NOMO-1 (cell line): ENCODE measurements around the gene SGK2.
"Not testable (repeated sequence)": the region's sequence is repeated elsewhere in the genome, so short reads cannot be mapped to it uniquely, and the experiment has no call there.

Source experiments
- DNase-seq, 2 experiments: peaks; one replicate each; lab custom pipeline; 2025; ENCODE audit not compliant: unreplicated experiment in 2 of 2; lab: John Stamatoyannopoulos, UW

Gene SGK2

DNA sequence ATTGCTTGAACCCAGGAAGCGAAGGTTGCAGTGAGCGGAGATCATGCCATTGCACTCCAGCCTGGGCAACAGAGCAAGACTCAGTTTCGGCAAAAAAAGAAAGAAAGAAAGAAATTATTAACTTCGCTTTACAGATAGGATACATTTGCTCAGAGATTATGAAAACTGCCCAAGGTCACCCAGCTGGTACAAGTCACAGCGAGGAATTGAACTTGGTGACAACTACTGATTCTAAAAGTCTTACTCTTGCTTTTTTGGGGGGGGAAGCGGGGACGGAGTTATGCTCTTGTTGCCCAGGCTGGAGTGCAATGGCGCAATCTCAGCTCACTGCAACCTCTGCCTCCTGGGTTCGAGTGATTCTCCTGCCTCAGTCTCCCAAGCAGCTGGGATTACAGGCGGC, 29.7 kb downstream of the SGK2 start:
- not testable (repeated sequence) for DNase-seq

DNA sequence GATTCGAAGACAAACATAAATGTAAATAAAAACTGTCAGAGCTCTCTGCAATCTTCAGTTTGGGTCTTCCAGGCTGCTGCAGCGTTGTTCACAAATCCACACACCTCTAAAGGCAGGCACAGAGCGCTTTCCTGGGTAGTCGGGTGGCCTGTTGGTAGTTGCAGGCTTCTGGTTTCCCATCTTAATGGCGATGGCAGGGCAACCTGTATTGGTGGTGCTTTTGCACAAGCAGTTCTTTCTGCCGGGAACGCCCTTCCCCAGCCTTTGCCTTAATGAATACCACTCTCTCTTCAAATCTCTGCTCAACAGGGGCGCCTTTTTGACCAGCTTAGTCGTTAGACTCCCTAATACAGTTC, 31.2 kb downstream of the SGK2 start:
- peak in 1 of 2 experiments; percentile 36 for DNase-seq

DNA sequence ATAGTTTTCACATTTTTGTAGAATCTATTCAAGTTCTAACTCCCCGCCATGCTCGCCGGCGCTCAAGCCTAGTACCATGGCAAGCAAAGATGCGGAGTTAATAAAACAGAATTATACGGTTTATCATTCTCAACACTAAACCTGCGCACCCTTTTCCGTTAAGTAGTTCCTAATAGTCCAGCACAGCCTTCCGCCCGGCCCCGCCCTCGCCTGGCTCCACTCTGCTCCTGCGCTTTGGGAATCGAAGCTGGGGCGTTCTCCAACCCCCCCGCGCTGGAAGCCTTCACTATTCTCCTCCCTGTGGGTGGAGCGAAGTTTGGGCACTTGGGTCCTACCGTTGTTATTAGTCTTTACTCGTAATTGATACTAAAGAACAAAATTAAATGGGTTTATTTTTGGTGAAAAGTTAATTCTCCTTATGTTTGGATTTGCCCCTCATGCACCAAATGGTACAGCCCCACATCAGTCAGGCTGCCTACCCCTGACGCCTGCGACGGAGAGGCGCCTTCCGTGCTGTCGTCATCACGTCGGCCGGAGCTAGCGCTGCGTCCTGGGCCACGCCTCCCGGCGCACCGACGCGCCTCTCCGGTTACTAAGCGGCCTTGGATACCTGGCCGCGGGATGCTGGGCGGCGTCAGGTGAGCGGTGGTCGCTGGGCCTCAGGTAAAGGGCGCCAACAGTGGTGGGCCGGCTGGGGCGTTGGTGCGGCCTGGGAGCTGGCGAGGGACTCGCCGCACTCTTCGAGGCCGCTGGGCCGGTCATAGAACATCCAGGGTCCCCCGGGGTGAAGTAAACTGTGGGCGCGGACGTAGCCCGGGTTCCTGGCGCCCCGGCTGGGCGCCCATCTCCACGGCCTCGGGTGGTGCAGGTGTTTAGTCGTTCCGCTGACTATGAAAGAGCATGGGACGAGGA, 31.8 kb downstream of the SGK2 start, which contains the start of gene IFT52:
Gene IFT52, plus strand, starts transcription at position 546 of the 912 bp plus-strand sequence. CDS start 3,762 bp downstream, outside the sequence.
- peak; percentile 86 to 89 for DNase-seq

DNA sequence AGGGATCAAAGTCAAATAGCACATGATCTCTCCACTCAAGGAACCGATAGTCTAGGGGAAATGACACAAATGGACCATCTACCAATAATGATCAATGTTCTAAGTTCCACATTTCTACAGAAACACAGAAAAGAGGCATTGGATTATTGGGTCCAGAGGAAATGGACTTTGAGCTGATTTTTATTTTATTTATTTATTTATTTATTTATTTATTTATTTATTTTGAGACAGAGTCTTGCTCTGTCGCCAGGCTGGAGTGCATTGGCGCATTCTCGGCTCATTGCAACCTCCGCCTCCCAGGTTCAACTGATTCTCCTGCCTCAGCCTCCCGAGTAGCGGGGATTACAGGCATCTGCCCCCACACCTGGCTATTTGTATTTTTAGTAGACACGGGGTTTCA, 43.1 kb downstream of the SGK2 start:
- not testable (repeated sequence) for DNase-seq

DNA sequence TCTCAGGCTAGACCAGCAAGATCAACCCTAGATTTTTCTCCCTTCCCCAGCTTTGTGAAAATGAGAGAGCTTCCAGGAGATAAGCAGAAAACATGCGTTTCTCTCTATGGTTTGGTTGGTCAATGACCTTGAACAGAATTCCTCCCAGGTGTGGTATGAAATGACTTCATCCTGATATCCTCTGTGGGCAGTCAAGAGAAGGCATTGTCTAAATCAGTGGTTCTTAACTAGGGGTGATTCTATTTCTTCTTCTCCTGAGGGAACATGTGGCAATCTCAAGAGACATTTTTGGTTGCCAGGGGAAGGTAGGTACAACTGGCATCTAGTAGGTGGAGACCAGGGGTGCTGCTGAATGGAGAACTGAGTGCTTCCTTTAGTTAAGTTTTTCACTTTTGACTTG, 44.3 kb downstream of the SGK2 start:
- no peak for DNase-seq

DNA sequence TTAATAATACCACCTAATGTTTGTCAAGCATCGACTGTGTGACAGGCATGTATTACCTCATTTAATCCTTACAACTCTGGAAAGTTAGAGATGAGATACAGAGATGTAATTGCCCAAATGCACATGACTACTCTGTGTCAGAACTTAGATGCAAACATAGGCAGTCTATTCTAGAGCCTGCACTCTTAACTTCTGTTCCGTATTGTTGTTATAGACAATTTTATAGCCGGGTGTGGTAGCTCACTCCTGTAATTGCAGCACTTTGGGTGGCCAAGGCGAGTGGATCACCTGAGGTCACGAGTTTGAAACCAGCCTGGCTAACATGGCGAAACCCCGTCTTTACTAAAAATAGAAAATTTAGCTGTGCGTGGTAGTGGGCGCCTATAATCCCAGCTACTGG, 46.9 kb downstream of the SGK2 start:
- no peak for DNase-seq

DNA sequence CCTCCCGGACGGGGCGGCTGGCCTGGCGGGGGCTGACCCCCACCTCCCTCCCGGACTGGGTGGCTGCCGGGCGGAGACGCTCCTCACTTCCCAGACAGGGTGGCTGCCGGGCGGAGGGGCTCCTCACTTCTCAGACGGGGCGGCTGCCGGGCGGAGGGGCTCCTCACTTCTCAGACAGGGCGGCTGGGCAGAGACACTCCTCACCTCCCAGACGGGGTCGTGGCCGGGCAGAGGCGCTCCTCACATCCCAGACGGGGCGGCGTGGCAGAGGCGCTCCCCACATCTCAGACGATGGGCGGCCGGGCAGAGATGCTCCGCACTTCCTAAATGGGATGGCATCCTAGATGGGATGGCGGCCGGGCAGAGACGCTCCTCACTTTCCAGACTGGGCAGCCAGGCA, 48.5 kb downstream of the SGK2 start:
- not testable (repeated sequence) for DNase-seq

DNA sequence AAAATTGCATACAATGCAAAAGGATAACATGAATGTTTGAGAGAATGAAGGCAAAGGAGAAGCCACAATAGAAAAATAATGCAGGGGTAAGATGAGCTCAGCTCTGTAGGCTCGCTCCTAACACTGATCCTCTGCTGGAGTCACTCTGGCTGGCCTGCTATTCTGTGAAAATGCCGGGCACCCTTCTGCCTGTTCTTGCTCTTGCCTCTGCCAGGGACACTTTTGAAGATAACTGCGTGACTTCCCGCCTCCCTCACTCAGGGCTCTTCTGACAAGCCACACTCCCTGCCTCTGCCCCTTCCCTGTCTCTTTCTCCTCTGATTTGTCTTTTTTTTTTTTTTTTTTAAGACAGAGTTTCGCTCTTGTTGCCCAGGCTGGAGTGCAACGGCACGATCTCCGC, 72.8 kb downstream of the SGK2 start:
- DNase-seq = no peak
